ENCODE data around the gene RAB14.

DNA sequence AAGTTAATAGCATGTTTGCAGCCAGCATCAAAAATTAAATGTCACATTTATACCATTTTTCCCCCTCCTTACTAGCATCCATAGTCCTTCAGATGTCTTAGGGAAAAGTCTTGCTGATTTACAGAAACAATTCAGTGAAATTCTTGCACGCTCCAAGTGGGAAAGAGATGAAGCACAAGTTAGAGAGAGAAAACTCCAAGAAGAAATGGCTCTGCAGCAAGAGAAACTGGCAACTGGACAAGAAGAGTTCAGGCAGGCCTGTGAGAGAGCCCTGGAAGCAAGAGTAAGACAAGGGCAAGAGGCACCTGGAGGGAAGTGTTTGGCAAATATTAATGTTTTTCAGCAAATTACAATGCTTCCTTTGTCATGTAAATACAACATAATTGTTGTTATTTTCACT is 60.4 kb downstream of the RAB14 start:
- TF ChIP-seq, protein P1, sequence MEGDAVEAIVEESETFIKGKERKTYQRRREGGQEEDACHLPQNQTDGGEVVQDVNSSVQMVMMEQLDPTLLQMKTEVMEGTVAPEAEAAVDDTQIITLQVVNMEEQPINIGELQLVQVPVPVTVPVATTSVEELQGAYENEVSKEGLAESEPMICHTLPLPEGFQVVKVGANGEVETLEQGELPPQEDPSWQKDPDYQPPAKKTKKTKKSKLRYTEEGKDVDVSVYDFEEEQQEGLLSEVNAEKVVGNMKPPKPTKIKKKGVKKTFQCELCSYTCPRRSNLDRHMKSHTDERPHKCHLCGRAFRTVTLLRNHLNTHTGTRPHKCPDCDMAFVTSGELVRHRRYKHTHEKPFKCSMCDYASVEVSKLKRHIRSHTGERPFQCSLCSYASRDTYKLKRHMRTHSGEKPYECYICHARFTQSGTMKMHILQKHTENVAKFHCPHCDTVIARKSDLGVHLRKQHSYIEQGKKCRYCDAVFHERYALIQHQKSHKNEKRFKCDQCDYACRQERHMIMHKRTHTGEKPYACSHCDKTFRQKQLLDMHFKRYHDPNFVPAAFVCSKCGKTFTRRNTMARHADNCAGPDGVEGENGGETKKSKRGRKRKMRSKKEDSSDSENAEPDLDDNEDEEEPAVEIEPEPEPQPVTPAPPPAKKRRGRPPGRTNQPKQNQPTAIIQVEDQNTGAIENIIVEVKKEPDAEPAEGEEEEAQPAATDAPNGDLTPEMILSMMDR (IDR thresholded peaks at IDR 0.05; ENCODE audit: poor library complexity): no peak
- TF ChIP-seq EZH2 (IDR thresholded peaks at IDR 0.05; ENCODE audit: borderline replicate concordance): no peak

Data from hepatocyte (in vitro differentiated cells).